GM19023 (cell line): ENCODE measurements around the gene MRPS14.
"Not testable (repeated sequence)": the region's sequence is repeated elsewhere in the genome, so short reads cannot be mapped to it uniquely, and the experiment has no call there.

Experiments used
- ATAC-seq: cut with Tn5 transposase; IDR thresholded peaks from one replicate; pipeline ENCODE4 v1.9.1; 2021; ENCODE audit warnings: mild to moderate bottlenecking, moderate library complexity; ENCODE audit not compliant: unreplicated experiment

Gene MRPS14

DNA sequence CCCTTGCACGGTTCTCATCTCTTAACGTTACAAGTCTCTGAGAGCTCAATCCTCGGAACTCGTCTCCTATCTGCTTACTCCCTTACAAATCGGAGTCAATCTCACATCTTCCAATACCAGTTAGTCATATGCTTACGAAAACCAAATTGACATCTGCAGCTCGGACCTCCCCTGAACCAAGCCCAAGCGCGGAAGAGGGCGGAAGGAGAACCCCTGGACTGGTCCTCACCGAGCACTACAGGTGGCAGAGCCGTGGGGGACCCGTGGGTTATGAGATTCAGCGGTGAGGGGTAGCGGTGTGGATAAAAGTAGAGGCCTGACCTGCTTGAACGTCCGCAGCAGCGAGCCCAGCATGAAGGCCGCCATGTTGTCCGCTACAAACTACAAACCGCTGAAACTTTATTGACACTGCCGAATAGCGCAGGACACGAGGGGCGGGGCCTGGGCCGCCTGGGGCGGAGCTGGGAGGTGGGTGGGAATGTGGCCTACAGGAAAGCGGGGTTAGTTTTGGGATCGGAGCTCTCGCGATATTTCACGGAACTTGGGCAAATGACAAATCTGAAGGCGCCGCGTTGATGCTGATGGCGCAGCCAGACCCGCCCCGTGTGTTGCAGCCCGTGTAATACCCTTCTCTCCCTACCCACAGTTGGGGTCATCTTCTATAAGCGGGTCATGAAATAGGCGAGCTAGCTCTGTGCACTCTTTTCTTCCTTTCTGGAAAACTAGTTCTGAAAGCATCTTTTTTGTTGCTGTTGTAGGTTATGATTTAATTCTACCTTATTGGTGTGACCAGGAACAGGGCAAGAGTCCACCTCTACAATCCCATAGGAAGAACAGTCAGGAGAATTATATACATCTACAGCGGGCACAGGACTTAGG, at the start of gene MRPS14:
Gene MRPS14 (minus strand): TSS at position 383 of the 879 bp plus-strand sequence. CDS start 17 bp downstream, at position 366.
- peak; percentile 91 for ATAC-seq

GRCh38 chr1:175072099-175072951, 49.1 kb upstream of the MRPS14 start:
- peak; percentile 71 for ATAC-seq

DNA sequence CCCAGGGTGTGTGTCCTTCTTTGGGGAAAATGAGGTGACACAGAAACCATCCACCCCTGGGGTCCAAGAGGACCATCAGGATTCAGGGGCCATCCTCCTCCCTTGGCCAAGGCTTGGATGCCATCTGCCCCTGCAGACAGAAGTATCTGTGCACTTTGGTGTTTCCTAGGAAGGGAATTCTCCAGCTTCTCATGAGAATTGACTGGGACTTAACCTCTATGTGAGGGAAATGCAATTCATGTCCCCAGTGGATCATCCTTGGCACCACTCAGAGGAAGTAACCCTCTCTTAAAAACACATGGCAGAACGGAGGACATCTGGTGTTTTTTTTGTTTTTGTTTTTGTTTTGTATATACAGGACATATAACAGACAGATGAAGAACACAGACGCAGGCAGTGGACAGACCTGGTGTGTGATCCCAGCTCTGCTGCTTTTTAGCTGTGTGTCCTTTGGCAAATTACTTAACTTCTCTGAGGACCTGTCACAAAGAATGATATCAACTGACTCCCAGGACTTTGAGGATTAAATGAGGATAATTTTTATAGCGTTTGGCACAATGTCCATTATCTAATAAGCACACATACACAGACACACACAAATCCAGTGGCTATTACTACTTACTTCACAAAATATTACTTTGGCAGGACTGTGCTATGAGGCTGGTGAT, 48.2 kb upstream of the MRPS14 start:
- ATAC-seq = no peak

GRCh38 chr1:175070818-175071217, 47.6 kb upstream of the MRPS14 start:
- ATAC-seq = no peak

DNA sequence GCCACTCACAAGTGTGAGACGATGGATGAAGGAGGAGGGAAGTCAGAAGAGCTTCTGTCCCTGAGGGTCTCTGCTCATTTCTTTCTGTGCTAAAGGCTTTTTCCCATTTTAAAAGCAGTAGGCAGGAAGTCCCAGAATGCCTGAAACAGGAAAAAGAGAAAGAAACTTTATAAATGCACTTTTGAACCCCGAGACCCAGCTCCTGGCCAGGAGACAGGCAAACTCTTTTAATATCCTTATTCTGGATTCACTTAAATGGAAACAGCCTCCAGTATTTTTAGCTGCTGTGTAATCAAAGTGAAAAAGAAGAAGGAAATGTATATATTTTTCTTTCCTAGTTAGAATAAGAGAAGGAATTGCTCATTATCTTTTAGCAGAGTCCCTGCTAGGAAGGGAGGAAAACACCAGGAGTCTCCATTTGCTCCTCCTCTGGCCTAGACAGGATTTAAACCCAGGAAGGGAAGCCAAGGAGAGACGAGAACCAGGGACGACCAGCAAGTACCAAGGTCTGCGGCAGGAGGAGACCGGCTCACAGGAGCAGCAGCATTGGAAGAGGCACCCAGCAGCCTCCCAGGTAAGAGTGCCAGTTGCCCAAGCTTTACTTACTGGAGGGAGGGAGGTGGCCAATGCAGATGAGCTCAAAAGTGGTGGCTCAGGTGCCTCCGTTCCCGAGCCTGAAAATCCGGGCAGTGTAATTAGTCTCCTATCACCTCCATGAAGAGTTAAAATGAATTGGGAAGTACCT, 44.3 kb upstream of the MRPS14 start, which contains the start of gene TNN:
Gene TNN (plus strand): TSS at position 472 of the 745 bp plus-strand sequence. CDS start 9,586 bp downstream, outside the sequence.
- no peak for ATAC-seq

DNA sequence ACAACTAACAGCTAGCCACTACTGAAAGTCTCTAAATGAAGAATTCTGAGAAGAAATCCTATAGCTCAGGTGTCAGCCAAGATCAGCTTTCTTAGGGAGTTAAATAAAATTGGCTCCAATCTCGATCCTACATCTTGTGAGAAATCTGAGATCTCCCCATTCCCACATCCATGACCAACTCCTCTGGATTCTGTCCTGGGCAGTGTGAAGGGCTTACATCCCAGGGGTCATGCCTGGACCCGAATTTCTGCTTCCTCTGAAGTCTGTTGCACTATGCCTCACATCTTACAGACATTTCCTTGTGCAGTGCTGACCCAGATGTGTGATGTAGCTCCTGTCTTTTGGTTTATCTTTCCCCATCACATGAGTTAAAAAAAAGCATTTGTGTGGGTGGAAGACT, 39.6 kb upstream of the MRPS14 start:
- no peak for ATAC-seq

- ATAC-seq = no peak
Measured at GRCh38 chr1:175062339-175062738, 39.1 kb upstream of the MRPS14 start.

- no peak for ATAC-seq
Measured at GRCh38 chr1:175054736-175055135, 31.5 kb upstream of the MRPS14 start.

DNA sequence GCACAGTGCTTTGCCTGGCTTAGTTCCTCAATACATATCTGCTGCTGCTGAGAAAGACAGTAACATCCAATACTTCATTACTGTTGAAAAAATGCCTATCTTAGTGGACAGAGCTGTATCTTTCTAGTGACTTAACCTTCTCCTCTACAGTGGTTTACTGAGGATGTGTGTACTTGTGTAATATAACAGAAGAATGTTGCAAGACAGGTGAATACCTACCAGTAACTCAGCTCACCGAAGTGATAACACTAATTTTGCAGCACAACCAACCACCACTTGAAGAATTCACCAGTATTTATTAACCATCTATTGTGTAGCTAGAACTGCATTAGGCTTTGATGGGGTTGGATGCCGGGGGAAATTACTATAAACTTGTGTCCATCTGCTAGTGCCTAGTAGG, 27.8 kb upstream of the MRPS14 start:
- ATAC-seq = no peak

DNA sequence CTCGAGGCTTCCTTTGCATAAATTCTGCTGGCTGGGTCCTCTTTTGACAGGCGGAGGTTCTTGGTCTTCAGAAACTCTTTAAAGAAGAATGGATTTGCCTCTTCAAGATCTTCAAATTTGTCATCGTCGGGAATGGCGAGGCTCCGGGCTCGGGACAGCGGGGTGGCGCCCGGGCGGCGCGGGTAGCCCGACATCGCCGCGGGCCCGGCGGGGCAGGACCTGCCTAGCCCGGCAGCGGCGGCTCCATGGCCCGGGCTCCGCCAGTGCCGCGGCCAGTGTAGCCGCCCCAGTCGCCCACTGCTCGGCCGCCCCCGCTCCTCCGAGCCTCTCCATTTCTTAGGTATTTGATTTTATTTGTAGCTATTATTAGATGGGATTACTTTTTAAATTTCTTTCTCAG, 22.3 kb upstream of the MRPS14 start:
- no peak for ATAC-seq

- ATAC-seq = no peak
Measured at GRCh38 chr1:175045097-175045496, 21.9 kb upstream of the MRPS14 start.

DNA sequence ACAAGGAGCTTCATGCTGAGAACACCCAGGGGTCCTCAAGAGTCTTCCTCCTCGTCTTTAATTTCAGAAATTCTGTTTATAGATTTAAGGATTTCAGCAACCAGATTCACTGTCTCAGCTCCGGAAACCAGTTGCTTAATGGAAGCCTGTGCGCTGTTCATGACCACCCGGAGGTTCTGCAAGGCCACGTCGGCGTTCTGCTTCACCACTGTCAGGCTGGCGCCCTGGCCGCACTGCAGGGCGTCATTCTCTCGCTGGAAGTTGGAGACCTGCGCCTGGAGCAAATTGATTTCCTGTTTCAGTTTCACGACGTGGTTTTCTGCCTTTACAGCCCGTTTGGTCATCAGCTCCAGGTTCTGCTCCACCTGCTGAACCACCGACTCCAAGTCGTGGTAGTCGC, 21.4 kb upstream of the MRPS14 start:
- ATAC-seq = not testable (repeated sequence)

- ATAC-seq = no peak
Measured at GRCh38 chr1:175043824-175044223, 20.6 kb upstream of the MRPS14 start.

DNA sequence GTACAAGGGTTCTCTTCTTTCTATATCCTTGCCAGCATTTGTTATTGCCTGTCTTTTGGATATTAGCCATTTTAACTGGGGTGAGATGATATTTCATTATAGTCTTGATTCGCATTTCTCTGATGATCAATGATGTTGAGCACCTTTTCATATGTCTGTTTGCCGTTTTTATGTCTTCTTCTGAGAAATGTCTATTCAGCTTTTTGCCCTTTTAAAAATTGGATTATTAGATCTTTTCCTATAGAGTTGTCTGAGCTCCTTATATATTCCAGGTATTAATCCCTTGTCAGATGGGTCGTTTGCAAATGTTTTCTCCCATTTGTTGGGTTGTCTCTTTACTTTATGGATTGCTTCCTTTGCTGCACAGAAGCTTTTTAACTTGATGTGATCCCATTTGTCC, 19.4 kb upstream of the MRPS14 start:
- no peak for ATAC-seq

DNA sequence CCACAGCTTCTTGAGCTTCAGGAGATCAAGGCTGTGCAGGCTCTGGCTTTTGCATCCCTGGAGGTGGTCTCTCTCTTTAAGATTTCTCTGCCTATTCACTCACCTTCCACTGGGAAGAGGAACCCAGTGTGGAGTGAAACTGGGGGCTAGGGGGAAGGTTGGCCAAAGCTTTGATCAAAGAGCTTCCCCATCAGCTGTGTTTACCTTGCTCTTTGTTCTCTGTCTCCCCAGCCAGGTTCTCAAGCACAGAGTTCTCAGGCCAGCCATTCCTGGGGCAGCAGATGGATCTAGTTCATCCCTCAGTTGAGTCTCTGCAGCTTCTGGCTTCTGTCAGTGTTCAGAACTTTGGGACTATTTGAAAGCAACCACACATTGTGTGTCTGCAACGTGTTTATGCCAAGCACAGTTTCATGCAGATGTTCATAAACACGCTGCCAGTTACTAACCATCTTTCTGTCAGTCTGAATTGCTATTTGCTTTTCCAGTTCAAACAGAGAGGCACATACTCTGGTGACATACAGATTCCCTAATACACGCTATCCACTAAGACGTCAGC, 17.2 kb upstream of the MRPS14 start:
- ATAC-seq = no peak

DNA sequence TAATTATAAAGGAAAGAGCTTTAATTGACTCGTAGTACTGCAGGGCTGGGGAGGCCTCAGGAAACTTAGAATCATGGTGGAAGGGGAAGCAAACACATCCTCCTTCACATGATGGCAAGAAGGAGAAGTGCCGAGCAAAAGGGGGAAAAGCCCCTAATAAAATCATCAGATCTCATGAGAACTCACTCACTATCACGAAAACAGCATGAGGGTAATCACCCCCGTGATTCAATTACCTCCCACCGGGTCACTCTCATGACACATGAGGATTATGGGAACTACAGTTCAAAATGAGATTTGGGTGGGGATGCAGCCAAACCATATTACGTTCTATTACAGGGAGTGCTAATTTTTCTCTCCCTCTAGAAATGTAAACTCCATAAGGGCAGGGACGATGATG, 14.2 kb upstream of the MRPS14 start:
- ATAC-seq = no peak

GRCh38 chr1:175036476-175036875, 13.3 kb upstream of the MRPS14 start:
- no peak for ATAC-seq

DNA sequence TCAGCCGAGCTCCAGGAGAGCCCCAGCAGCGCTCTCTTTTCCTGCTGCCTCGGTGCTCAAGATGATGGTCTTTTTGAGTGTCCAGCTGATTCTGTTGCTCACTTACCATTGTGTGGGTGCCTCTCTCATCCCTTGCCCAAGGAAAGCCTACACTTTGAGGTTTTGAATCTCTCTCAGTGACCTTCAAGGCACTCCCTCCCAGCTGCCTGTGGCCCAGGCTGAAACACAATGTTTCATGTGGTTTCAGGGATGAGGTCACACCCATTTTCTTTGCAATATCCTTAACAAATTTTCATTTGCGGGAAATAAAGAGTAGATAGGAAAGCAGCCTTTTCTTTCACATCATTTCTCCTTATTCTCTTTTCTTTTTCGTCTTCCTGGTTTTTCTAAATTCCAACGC, 12.6 kb upstream of the MRPS14 start:
- no peak for ATAC-seq

DNA sequence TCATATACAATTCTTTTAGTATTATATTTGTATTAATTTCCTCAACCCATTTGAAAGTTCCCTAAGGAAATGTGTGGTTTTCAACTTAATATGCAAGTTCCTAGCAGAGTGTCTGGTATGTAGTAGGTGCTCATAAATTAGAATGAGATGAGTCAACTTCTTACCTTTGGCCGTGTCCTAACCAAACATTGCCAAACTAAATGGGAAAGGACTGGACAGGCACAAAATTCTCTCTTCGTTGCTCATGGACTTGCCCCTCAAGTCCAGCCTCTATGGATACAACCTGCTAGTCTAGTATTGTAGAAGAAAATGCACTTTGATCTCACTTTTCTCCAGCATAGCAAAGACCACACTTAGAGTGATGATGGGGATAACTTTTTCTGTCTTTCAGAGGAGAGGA, 11.6 kb upstream of the MRPS14 start:
- ATAC-seq = no peak

DNA sequence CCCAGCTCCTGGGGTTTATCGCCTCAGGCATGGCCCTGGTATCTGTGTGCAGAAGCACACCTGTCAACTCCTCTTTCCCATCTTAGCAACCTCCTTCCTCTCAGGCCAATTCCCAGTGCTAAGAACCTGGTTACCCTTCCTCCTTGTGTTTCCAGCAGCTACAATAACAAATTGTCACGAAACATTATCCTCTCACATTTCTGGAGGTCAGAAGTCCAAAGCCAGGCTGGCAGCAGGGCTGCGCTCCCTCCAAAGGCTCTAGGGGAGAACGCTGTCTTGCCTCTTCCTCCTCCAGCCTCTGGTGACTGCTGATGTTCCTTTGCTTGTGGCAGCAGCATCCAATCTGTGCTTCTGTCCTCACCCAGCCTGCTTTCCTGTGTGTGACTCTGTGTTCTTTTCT, 10.7 kb upstream of the MRPS14 start:
- ATAC-seq = no peak
